Astrocyte of the spinal cord (primary cell): ENCODE measurements around the gene KCTD18.

Experiments used
- DNase-seq: peaks from one replicate; pipeline ENCODE4 v3.0.0; 2011; ENCODE audit warnings: low read depth, low spot score
- H3K4me3 ChIP-seq: 2 replicates; pipeline ENCODE4 v1.5.1; 2011; ENCODE audit warnings: low read depth, mild to moderate bottlenecking, low read length, moderate library complexity
- CTCF ChIP-seq: IDR thresholded peaks from 2 replicates; pipeline ENCODE4 v1.5.1; 2012; ENCODE audit warnings: low read depth, mild to moderate bottlenecking, low read length, inconsistent platforms
- in situ Hi-C: cut with HindIII; loops from 2 replicates; pipeline ENCODE4 v1.10.0; 2017; ENCODE audit warnings: low sequenced_read_pairs

Gene KCTD18

DNA sequence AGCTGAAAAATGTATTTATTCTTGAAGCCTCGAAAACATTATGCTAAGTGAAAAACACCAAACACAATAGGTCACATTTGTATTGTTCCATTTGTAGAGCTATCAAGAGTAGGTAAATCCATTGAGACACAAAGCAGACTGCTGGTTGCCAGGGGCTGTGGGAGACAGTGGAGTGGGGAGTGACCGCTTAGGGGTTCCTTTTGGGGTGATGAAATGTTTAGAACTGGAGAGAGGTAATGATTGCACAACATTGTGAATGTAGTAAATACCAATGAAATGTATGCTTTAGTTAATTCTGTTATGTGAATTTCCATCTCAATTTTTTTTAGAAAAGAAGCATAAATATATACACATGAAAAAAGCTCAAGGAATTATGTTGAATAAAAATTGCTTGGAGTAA is 15.8 kb downstream of the KCTD18 start:
- no peak overlapping the region for H3K4me3 ChIP-seq
- no peak for TF ChIP-seq CTCF
- DNase-seq, result no peak
- in situ Hi-C loops, result no loop called here

GRCh38 chr2:200492656-200493055 is 17.2 kb downstream of the KCTD18 start:
- no peak for DNase-seq
- in situ Hi-C loops, result no loop called here
- no peak overlapping the region for H3K4me3 ChIP-seq
- no peak for TF ChIP-seq CTCF

- TF ChIP-seq CTCF, result no peak
- DNase-seq, result no peak
Measured at GRCh38 chr2:200490001-200490400, 19.9 kb downstream of the KCTD18 start.

DNA sequence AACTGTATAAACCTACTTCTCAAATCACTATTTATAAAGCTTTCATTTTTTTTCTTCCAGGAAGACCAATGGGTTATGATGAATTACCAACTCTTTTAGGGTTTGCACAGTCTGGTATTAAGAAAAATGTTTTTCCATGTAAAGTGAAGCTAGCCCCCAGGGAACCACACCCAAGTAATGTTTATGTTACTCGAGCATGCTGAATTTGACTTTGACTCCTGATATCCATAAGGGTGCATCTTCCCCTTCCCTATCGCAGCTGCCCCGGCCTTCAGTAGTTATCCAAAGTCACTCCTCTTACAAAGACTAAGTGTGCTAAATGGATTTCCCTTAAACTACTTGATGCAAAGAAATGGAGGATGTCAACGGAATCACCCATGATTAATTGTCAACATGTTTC is 21.7 kb downstream of the KCTD18 start:
- in situ Hi-C loops, result no loop called here
- TF ChIP-seq CTCF, result no peak
- no peak for DNase-seq
- H3K4me3 ChIP-seq, result no peak overlapping the region

More at GRCh38 chr2:200490001-200490400, 19.9 kb downstream of the KCTD18 start:
- no peak overlapping the region for H3K4me3 ChIP-seq
- in situ Hi-C loops, result no loop called here

DNA sequence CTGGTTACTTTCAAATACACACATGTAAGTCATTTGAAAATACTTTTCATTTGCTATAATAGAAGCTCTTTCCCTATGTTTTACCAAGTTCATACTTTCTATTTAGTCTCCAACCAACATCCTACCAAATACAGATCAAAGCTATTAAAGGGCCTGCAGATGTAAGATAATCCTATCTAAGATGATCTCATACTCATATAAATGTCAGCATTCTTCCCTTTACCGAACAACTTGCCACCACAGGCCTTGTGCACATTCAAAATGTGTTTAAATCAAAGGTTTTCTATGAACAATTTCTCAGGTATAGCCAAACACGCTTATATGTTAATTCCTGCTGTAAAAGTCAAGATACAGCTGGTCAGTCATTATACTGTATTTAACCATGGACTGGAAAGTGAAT is 23.3 kb downstream of the KCTD18 start:
- no peak for TF ChIP-seq CTCF
- no peak overlapping the region for H3K4me3 ChIP-seq
- in situ Hi-C loops, result no loop called here
- peak; percentile 12 for DNase-seq

DNA sequence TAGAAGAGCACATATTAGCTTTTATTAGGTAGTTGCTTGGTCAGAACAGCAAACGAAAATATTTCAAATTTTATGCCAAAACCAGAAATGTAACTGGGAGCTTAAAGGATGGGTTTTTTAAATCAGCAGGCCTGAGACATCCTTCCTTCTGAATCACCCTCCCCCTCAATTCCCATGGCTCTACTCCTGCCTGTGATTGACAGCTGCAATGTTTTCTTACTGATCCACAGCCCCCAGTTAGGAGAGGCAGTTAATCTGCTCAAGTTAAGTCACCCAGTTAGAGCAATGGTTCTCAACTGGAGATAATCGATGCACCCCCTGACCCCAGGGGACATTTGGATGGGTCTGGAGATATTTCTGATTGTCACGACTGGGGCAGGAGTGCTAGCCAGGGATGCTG is 24.9 kb downstream of the KCTD18 start:
- H3K4me3 ChIP-seq, result no peak overlapping the region
- in situ Hi-C loops, result no loop called here
- no peak for DNase-seq
- no peak for TF ChIP-seq CTCF

DNA sequence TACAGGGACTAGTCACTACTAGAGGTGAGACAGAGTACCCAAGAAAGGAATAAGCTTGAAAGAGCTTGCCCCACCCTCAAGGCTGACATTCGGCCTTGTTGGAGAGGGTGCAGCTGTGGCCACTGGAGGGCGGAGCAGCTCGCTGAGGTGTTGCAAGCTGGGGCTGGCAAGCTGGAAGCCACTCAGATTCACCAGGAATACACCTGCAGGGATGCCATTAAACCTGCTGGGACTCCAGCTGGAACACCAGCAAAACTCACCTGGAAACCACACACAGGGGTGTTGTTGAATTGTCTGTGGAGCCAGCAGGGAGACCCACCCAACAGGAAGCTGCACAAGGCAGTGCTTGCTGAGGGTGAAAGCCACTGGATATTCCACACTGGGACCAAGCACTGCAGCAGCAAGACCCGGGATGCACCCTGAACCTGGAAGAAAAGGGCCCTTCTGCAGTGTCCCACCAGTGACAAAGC is 26.1 kb downstream of the KCTD18 start:
- no peak overlapping the region for H3K4me3 ChIP-seq
- peak; percentile 42 for DNase-seq
- in situ Hi-C loops, result no loop called here
- TF ChIP-seq CTCF, result peak; percentile 65
